Activated gamma-delta T cell treated with anti-CD3 and anti-CD28 coated beads, Interleukin-2, amount 50 U/mL, for 16 hours (primary cell): ENCODE data around the gene EXOSC9.

Experiments
- DNase-seq: peaks from one replicate; pipeline ENCODE4 v3.0.0-alpha.2; 2020; ENCODE audit warnings: low read depth

EXOSC9 gene

GRCh38 chr4:121789455-121789854 is 11.7 kb upstream of the EXOSC9 start:
- DNase-seq: no peak

GRCh38 chr4:121789960-121790829 is 10.9 kb upstream of the EXOSC9 start:
- DNase-seq: no peak

- DNase-seq: no peak
These were observed 10.1 kb upstream of the EXOSC9 start for GRCh38 chr4:121790976-121791375.

GRCh38 chr4:121791481-121791880 is 9.6 kb upstream of the EXOSC9 start:
- no peak for DNase-seq

- DNase-seq: no peak
These were observed 8.2 kb upstream of the EXOSC9 start for GRCh38 chr4:121792966-121793365.

GRCh38 chr4:121794505-121795188 is 6.5 kb upstream of the EXOSC9 start:
- DNase-seq: no peak

- no peak for DNase-seq
These were observed 4.8 kb upstream of the EXOSC9 start for GRCh38 chr4:121796283-121796682.

- DNase-seq: no peak
These were observed 1.8 kb upstream of the EXOSC9 start for GRCh38 chr4:121799208-121799823.

GRCh38 chr4:121799867-121800501 is 1.1 kb upstream of the EXOSC9 start:
- no peak for DNase-seq

GRCh38 chr4:121800638-121800960 is 524 bp upstream of the EXOSC9 start:
- no peak for DNase-seq

GRCh38 chr4:121801715-121802075 is 572 bp downstream of the EXOSC9 start:
- no peak for DNase-seq

GRCh38 chr4:121806411-121806810 is 5.3 kb downstream of the EXOSC9 start:
- DNase-seq: no peak

GRCh38 chr4:121811122-121811521 is 10.0 kb downstream of the EXOSC9 start:
- no peak for DNase-seq

- DNase-seq: no peak
These were observed 13.6 kb downstream of the EXOSC9 start for GRCh38 chr4:121814756-121815155.

GRCh38 chr4:121817006-121817405 is 15.9 kb downstream of the EXOSC9 start:
- no peak for DNase-seq

GRCh38 chr4:121817701-121818100 is 16.6 kb downstream of the EXOSC9 start:
- no peak for DNase-seq

- no peak for DNase-seq
These were observed 17.1 kb downstream of the EXOSC9 start for GRCh38 chr4:121818215-121818614.

- DNase-seq: no peak
These were observed 18.3 kb downstream of the EXOSC9 start for GRCh38 chr4:121819216-121819965.

- DNase-seq: no peak
These were observed 20.9 kb downstream of the EXOSC9 start for GRCh38 chr4:121822047-121822446.

GRCh38 chr4:121822796-121823504 is 21.8 kb downstream of the EXOSC9 start:
- no peak for DNase-seq

GRCh38 chr4:121823505-121824170 is 22.5 kb downstream of the EXOSC9 start, which contains the start of gene CCNA2:
Gene CCNA2, minus strand, starts transcription at chr4:121823883. Its CDS starts 255 bp downstream, at chr4:121823628.
- DNase-seq: peak; percentile 93
